Left forelimb (tissue), 1 donor: ENCODE results near the gene B4GALT5.

Experiments used
- DNase-seq: peaks from one replicate; pipeline ENCODE4 v3.0.0-alpha.2; 2018; ENCODE audit warnings: low spot score

B4GALT5 gene

DNA sequence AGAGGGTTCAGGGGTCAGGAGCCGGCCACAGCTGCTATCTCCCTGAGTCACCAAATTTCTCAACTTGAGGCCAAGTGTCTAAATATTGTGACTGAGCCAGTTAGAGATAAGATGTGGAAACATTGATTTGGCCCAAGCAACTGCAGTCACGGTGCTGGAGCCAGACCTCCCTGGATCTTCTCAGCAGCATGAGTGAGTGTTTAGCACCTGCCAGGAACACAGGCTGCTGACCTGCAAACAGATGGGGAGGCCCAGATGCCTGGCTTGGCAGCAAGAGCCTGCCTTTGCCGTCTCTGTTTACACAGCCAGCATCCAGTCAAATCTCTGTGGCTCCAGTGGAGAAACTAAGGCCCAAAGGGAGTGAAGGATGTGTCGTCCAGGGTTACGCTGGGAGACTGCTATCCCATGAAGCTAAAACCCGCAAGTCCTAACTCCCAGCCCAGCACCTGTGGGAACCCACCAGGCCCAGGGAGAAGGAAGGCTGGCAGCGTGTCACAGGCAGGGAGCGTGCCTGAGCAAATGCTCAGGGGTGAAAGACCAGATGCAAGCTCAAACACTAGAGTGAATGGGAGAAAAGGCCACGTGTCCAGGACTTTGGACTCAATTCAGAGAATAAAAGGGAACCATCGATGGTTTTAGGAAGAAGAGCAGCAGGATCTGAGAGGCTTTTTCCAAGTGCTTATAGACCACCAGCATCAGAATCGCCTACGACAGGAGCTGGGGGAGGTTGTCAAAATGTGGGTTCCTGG lies 129.8 kb downstream of the B4GALT5 start:
- peak; percentile 84 for DNase-seq

DNA sequence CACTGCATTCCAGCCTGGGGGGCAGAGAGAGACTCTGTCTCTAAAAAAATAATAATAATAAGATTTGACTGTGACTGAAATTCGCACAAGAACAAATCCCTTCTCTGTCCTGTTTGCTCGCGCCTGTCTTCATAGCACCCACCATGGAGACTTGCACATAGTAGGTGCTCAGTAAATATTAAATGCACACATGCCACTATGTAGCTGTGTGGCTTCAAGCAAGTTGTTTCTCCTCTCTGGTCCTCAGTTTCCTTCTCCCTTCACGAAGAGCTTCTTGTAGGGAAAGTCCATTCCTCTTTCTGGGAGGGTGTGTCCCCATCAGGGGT lies 130.4 kb downstream of the B4GALT5 start:
- no peak for DNase-seq
